ENCODE results near the gene SPATA12. TPM values are rescaled to one million over a fixed set of nuclear protein-coding genes. Genes with fewer than 3 reads are reported as not detected.

SPATA12 gene
- total RNA-seq, 1 experiment from 2014 or later, result not detected

- TF ChIP-seq EZH2 (IDR thresholded peaks at IDR 0.05; ENCODE audit: borderline replicate concordance, low read depth, low read length, poor library complexity, severe bottlenecking), result no peak
- TF ChIP-seq CTCF (conservative IDR thresholded peaks at IDR 0.05; ENCODE audit: low read depth, low read length), result no peak
- intact Hi-C loops (cut with micrococcal nuclease; ENCODE audit: unreplicated experiment), result no loop called here
- Histone ChIP-seq H3K4me3 (ENCODE audit: low read depth, low read length, poor library complexity, severe bottlenecking) (no peak overlapping the region), H3K27me3 (replicated peaks; ENCODE audit: insufficient read depth, low read depth, low read length, poor library complexity) (no peaks in the 10 kb centered on the region), H3K27ac (ENCODE audit: low read depth, low read length, poor library complexity, severe bottlenecking) (no peak overlapping the region), H3K9me3 (ENCODE audit: low read depth, low read length, poor library complexity, severe bottlenecking) (no peaks in the 10 kb centered on the region), H3K4me1 (ENCODE audit: insufficient read depth, low read length, poor library complexity, severe bottlenecking) (no peaks in the 10 kb centered on the region), H3K36me3 (ENCODE audit: insufficient read depth, low read length, poor library complexity, severe bottlenecking) (no peaks in the 10 kb centered on the region)
- CTCF ChIA-PET, result no interaction called here
- POLR2A ChIA-PET (ENCODE audit: low non-redundant PET), result no interaction called here
- DNase-seq (ENCODE audit: low spot score), result no peak
- no TSS peak for BruUV-seq (replicated peaks)
Measured at GRCh38 chr3:57093971-57094535, 33.6 kb downstream of the SPATA12 start.

- H3K36me3 ChIP-seq (ENCODE audit: insufficient read depth, low read length, poor library complexity, severe bottlenecking), result no peaks in the 10 kb centered on the region
- intact Hi-C loops (cut with micrococcal nuclease; ENCODE audit: unreplicated experiment), result no loop called here
- BruUV-seq (replicated peaks), result no TSS peak
- no peak overlapping the region for H3K27ac ChIP-seq (ENCODE audit: low read depth, low read length, poor library complexity, severe bottlenecking)
- TF ChIP-seq EZH2 (IDR thresholded peaks at IDR 0.05; ENCODE audit: borderline replicate concordance, low read depth, low read length, poor library complexity, severe bottlenecking), result no peak
- no peak for TF ChIP-seq CTCF (conservative IDR thresholded peaks at IDR 0.05; ENCODE audit: low read depth, low read length)
- POLR2A ChIA-PET (ENCODE audit: low non-redundant PET), result no interaction called here
- H3K4me3 ChIP-seq (ENCODE audit: low read depth, low read length, poor library complexity, severe bottlenecking), result no peak overlapping the region
- H3K27me3 ChIP-seq (replicated peaks; ENCODE audit: insufficient read depth, low read depth, low read length, poor library complexity), result no peaks in the 10 kb centered on the region
- no peaks in the 10 kb centered on the region for H3K4me1 ChIP-seq (ENCODE audit: insufficient read depth, low read length, poor library complexity, severe bottlenecking)
- no peaks in the 10 kb centered on the region for H3K9me3 ChIP-seq (ENCODE audit: low read depth, low read length, poor library complexity, severe bottlenecking)
- CTCF ChIA-PET, result no interaction called here
- no peak for DNase-seq (ENCODE audit: low spot score)
Measured at GRCh38 chr3:57094575-57094974, 34.1 kb downstream of the SPATA12 start.

- BruUV-seq (replicated peaks), result no TSS peak
- intact Hi-C loops (cut with micrococcal nuclease; ENCODE audit: unreplicated experiment), result no loop called here
- Histone ChIP-seq H3K9me3 (ENCODE audit: low read depth, low read length, poor library complexity, severe bottlenecking) (no peaks in the 10 kb centered on the region), H3K4me3 (ENCODE audit: low read depth, low read length, poor library complexity, severe bottlenecking) (no peak overlapping the region), H3K27ac (ENCODE audit: low read depth, low read length, poor library complexity, severe bottlenecking) (no peak overlapping the region), H3K27me3 (replicated peaks; ENCODE audit: insufficient read depth, low read depth, low read length, poor library complexity) (no peaks in the 10 kb centered on the region), H3K4me1 (ENCODE audit: insufficient read depth, low read length, poor library complexity, severe bottlenecking) (no peaks in the 10 kb centered on the region), H3K36me3 (ENCODE audit: insufficient read depth, low read length, poor library complexity, severe bottlenecking) (no peaks in the 10 kb centered on the region)
- no peak for DNase-seq (ENCODE audit: low spot score)
- ChIA-PET POLR2A (ENCODE audit: low non-redundant PET) (no interaction called here), CTCF (no interaction called here)
- no peak for TF ChIP-seq CTCF (conservative IDR thresholded peaks at IDR 0.05; ENCODE audit: low read depth, low read length)
- no peak for TF ChIP-seq EZH2 (IDR thresholded peaks at IDR 0.05; ENCODE audit: borderline replicate concordance, low read depth, low read length, poor library complexity, severe bottlenecking)
Measured at GRCh38 chr3:57095363-57095762, 34.9 kb downstream of the SPATA12 start.
